ENCODE measurements around the gene CTXND1.

CTXND1 gene

DNA sequence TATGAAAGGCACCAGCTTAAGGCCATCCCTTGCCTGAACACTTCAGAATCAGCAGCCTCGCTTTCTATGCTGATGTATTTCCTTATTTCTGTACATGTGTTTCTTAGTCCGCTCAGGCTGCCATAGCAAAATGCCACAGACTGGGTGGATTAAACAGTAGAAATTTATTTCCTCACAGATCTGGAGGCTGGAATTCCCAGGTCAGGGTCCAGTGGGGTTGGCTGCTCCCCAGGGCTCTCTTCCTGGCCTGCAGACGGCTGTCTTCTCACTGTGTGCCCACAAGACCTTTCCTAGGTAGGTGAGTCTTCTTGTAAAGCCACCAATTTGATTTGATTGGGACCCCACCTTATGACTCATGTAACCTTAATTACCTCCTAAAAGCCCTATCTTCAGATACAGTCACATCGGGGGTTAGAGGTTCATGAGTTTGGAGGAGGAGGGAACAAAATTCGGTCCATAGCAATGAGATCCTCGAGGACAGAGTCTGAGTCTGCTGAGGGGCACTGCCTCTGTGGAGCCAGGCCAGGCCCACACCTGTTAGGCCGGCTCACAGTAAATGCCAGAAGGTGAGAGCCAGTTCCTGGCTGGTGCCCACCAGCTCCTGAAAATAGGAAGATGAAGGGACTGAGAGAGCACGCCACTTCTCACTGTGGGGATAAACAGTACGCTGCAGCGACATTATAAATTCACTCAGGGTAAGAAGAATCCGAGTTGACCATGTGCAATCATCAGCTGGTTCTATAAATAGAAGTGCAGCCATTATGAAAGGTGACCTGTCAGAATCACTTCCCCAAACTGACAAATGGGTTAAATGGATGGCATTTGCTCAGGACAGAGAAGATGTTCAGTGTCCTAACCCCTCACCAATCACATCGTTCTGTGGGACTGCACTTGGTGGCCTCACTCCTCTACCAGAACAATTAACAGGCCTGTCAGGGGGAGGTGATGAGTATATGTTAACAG lies 41.1 kb downstream of the CTXND1 start:
- DNase-seq (ENCODE audit: low read depth in 2 of 2): no peak

GRCh38 chr15:80208758-80209734 lies 43.0 kb downstream of the CTXND1 start:
- DNase-seq (ENCODE audit: low read depth in 2 of 2): no peak

DNA sequence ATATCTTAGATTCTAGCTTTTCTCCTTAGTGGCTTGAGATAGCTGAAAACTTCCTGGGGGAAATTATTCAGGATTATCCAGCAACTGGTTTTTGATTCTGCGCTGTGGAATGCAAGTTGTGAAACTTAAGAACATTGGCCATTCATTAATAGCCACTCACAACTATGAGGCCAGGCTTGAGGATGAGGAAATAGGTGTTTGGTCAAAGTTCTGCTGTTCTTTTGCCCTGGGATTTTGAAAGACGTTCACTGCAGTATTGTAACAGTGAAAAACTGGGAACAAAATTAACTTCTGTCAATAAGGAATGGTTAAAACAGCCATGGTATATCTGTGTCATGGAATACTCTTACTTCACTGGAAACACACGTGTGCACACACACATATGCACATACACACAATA lies 44.1 kb downstream of the CTXND1 start:
- DNase-seq (ENCODE audit: low read depth in 2 of 2): no peak

- no peak for DNase-seq (ENCODE audit: low read depth in 2 of 2)
These were observed 47.8 kb downstream of the CTXND1 start for GRCh38 chr15:80204231-80204630.

- DNase-seq (ENCODE audit: low read depth in 2 of 2): no peak
These were observed 48.6 kb downstream of the CTXND1 start for GRCh38 chr15:80203361-80203885.

DNA sequence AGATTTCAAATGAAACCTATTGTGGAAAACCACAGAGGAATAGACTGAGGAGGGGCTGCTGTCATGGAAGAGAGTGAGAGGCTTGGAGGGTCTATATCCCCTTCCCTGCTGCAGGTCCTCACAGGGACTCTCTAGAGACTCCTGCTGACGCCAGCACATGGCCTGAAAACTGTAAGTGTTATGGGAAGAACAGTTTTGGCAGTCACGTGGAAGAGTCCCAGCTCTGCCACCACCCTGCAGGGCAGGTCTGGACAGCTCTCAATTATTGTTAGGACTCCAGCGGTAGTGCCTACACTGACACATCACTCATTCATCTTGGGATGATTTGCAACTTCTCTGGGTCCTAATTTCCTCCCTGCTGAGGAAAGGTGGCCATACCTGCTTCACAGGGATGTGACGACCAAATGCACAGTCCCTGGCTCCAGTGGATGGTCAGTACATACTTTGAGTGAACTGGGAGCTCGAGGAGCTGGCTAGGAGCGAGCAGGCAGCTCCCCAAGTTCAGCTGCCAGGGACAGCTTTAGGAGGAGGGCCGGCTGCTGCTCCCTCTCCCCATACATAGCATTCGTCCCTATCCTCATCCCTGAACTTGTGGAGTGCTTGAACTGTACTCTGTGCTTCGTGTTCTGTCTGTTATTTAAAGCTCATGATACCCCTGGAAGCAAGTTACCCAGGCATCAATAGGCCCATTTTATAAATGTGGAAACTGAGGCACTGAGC lies 49.2 kb downstream of the CTXND1 start:
- DNase-seq (ENCODE audit: low read depth in 2 of 2): no peak

DNA sequence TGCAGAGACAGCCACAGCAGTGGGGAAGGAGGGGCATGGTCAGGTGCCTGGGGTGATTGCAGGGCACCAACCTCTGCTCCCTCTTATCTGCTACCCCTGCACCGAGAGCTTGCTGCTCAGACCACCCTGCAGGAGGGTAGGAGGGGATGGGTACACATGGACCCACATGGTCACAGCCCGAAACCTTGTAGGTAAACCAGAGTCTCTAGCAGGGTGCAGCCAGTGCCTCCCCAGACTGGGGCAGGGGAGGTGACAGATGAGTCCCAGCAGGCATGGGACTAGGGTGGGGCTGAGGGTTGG lies 50.0 kb downstream of the CTXND1 start:
- no peak for DNase-seq (ENCODE audit: low read depth in 2 of 2)

- no peak for DNase-seq (ENCODE audit: low read depth in 2 of 2)
These were observed 50.6 kb downstream of the CTXND1 start for GRCh38 chr15:80201256-80202015.

DNA sequence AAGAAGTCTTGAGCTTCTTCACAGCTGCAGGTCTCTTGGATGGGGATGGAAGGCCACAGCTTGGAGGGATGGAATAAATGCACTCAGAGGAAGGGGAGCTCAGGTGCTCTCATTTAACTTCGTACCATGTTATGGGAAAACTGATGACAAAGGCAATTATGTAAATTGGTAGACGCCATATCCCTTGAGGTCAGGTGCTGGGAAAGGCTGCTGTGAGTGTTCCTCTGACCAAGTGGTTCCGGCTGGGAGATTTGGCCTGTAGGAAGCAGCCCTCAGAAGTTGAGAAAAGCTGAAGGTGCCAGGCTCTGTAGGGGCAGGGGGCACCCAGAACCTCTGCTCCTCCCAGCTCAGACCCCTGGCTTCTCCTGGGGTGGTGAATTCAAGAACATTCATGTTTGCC lies 52.1 kb downstream of the CTXND1 start:
- no peak for DNase-seq (ENCODE audit: low read depth in 2 of 2)

GRCh38 chr15:80199366-80199765 lies 52.6 kb downstream of the CTXND1 start:
- no peak for DNase-seq (ENCODE audit: low read depth in 2 of 2)

DNA sequence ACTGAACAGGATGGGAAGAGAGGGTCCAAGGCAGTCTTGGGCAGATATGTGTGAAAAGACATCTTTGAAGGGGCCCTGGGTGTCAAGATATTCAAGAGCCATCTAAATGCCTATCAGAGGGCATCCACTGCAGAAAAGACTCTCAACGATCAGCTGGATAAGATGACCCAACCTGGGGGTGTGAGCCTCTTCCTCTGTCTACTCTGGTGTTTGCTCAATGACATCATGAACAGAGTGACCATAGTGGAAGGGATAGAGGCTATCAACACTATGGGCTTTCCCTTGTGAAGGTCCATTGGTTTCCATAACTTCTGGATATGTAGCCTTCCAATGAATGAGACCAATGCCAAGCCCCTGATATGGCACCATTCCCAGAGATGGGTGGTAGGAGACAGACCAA lies 57.1 kb downstream of the CTXND1 start:
- no peak for DNase-seq (ENCODE audit: low read depth in 2 of 2)

- DNase-seq (ENCODE audit: low read depth in 2 of 2): no peak
These were observed 57.8 kb downstream of the CTXND1 start for GRCh38 chr15:80194186-80194585.

GRCh38 chr15:80191897-80192595 lies 60.0 kb downstream of the CTXND1 start:
- no peak for DNase-seq (ENCODE audit: low read depth in 2 of 2)

DNA sequence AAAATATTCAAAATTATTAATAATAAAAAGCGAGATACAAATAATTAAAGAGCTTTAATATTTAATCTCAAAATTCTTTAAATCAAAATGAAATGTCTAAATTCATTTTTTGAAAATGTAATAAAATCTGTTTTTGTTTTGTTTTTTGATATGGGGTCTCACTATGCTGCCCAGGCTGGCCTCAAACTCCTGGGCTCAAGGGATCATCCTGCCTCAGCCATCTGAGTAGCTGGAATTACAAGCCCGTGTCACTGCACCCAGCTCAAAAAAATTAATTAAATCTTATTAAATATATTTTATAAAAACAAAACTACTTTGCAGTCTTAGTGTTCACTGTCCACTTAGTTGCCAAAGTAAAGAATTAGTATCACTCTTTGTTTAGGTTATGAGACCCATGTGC lies 60.8 kb downstream of the CTXND1 start:
- DNase-seq (ENCODE audit: low read depth in 2 of 2): no peak

DNA sequence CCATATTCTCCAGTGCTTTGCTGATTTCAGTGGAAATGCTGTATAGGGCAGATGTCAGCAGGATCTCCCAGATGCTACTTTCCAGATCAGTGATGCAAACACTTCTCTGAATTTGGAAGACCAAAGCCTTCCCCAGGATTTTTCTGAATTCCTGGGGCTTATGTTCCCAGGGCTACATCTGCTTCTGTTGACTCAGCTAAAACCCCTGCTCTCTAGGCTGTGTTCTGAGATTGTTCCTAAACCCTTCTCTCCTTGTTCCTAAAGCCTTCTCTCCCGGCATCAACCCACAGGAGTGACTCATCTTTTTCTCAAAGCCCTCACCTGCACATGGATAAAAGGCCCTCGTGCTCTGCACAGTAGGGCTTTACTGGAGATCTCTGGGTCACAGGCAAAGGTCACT lies 63.8 kb downstream of the CTXND1 start:
- DNase-seq (ENCODE audit: low read depth in 2 of 2): no peak

DNA sequence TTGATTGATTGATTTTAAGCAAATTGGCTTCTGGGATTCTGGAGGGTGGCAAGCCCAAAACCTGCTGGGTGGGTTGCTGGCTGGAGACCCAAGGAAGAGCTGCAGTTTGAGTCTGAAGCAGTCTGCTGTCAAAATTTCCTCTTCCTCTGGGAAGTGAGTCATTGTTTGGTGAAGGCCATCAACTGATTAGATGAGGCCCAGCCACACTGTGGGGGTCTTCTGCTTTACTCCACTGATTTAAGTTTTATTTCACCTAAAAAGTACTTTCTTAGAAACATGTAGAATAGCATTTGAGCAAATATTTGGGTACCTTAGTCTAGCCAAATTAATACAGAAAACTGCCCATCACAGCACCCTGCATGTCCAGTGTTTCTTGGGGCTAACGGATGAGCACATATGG lies 65.4 kb downstream of the CTXND1 start:
- no peak for DNase-seq (ENCODE audit: low read depth in 2 of 2)

DNA sequence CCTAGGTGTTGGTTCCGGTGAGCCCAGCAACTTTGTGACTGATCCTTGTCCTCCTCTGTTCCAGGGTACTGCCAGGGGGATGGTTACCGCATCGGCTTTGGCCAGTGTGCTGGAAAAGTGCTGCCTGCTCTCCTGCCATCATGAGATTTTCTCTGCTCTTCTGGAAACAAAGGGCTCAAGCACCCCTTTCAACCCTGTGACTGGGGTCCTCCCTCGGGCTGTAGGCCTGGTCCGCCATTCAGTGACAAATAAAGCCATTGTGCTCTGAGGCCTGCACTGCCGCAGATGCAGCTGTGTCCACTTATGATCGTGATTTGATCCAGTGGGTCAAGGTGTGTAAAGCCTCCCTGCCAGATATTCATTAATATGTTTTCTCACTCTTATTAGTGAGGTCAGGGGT lies 65.9 kb downstream of the CTXND1 start:
- DNase-seq (ENCODE audit: low read depth in 2 of 2): no peak

- DNase-seq (ENCODE audit: low read depth in 2 of 2): no peak
These were observed 66.9 kb downstream of the CTXND1 start for GRCh38 chr15:80185152-80185551.

GRCh38 chr15:80184554-80184953 lies 67.5 kb downstream of the CTXND1 start:
- no peak for DNase-seq (ENCODE audit: low read depth in 2 of 2)

DNA sequence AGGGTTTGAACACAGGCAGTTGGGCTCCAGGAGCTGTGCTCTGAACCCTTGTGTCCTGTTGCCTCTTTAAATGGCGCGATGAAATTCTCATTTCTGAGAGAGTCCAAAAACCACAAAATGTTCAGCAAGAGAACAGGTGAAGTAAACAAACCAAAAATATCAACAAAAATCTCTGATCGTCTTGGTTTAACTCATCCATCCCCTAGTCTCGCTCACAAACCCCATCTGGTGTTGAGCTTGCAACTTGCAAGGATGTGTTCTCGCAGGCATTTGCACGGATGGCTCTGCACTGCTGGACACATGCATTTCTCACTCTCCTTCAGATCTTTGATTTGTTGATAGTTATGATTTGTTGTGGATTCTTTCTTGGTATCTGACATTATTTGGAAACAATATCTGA lies 68.1 kb downstream of the CTXND1 start:
- DNase-seq (ENCODE audit: low read depth in 2 of 2): no peak

All from stimulated activated CD8-positive, alpha-beta memory T cell treated with anti-CD3 and anti-CD28 coated beads, Interleukin-15, amount 100 ng/mL, for 4 hours (primary cell).